ENCODE data around the gene CD247.

The CD247 gene

GRCh38 chr1:167434306-167434705, 84.0 kb downstream of the CD247 start:
- DNase-seq = no peak

- DNase-seq = no peak
Observed at GRCh38 chr1:167433884-167434283, 84.4 kb downstream of the CD247 start.

- DNase-seq = no peak
Observed at GRCh38 chr1:167432780-167433179, 85.5 kb downstream of the CD247 start.

GRCh38 chr1:167431909-167432650, 86.2 kb downstream of the CD247 start:
- no peak for DNase-seq

GRCh38 chr1:167431261-167431908, 86.9 kb downstream of the CD247 start:
- no peak for DNase-seq

- DNase-seq = no peak
Observed at GRCh38 chr1:167430849-167431242, 87.5 kb downstream of the CD247 start.

GRCh38 chr1:167430134-167430848, 88.0 kb downstream of the CD247 start:
- no peak for DNase-seq

GRCh38 chr1:167429612-167430011, 88.7 kb downstream of the CD247 start:
- no peak for DNase-seq

- DNase-seq = no peak
Observed at GRCh38 chr1:167428395-167428794, 89.9 kb downstream of the CD247 start.

GRCh38 chr1:167427848-167428247, 90.5 kb downstream of the CD247 start:
- no peak for DNase-seq

GRCh38 chr1:167426716-167427115, 91.6 kb downstream of the CD247 start:
- no peak for DNase-seq

GRCh38 chr1:167425482-167425881, 92.8 kb downstream of the CD247 start:
- DNase-seq = no peak

GRCh38 chr1:167423684-167424619, 94.4 kb downstream of the CD247 start:
- DNase-seq = no peak

- no peak for DNase-seq
Observed at GRCh38 chr1:167420510-167420909, 97.8 kb downstream of the CD247 start.

GRCh38 chr1:167419245-167419644, 99.1 kb downstream of the CD247 start:
- no peak for DNase-seq

GRCh38 chr1:167418391-167418790, 99.9 kb downstream of the CD247 start:
- no peak for DNase-seq

- no peak for DNase-seq
Observed at GRCh38 chr1:167416506-167416905, 101.8 kb downstream of the CD247 start.

- no peak for DNase-seq
Observed at GRCh38 chr1:167413328-167413727, 105.0 kb downstream of the CD247 start.

GRCh38 chr1:167412920-167413319, 105.4 kb downstream of the CD247 start:
- DNase-seq = no peak

GRCh38 chr1:167412072-167412471, 106.3 kb downstream of the CD247 start:
- DNase-seq = no peak

GRCh38 chr1:167409183-167409582, 109.1 kb downstream of the CD247 start:
- DNase-seq = no peak

- DNase-seq = no peak
Observed at GRCh38 chr1:167408355-167408754, 110.0 kb downstream of the CD247 start.

- no peak for DNase-seq
Observed at GRCh38 chr1:167404908-167405307, 113.4 kb downstream of the CD247 start.
